Ascending aorta (tissue), 2 donors: Measurements from ENCODE around the gene NTM. TPM values are rescaled to one million over a fixed set of nuclear protein-coding genes. Genes with fewer than 3 reads are reported as not detected.

ENCODE experiments used
- DNase-seq, 2 donors: peaks; one replicate each; pipeline ENCODE4 v3.0.0-alpha.2; 2019; ENCODE audit warnings: low spot score in 2 of 2
- H3K27ac ChIP-seq, 2 donors: fragments of 200-600 bp; sonication (generic); one replicate each; pipeline ENCODE4 v1.5.1; 2016 to 2017; ENCODE audit warnings: mild to moderate bottlenecking in 1 of 2
- H3K27me3 ChIP-seq: fragments of 200-600 bp; sonication (generic); one replicate; pipeline ENCODE4 v1.5.1; 2017
- H3K36me3 ChIP-seq, 2 donors: fragments of 200-600 bp; sonication (generic); one replicate each; pipeline ENCODE4 v1.5.1; 2016
- H3K4me1 ChIP-seq, 2 donors: fragments of 200-600 bp; sonication (generic); one replicate each; pipeline ENCODE4 v1.5.1; 2016 to 2017; ENCODE audit warnings: mild to moderate bottlenecking in 1 of 2
- H3K4me3 ChIP-seq, 2 donors: fragments of 200-600 bp; sonication (generic); one replicate each; pipeline ENCODE4 v1.5.1; 2016 to 2017; ENCODE audit warnings: mild to moderate bottlenecking in 1 of 2
- H3K9me3 ChIP-seq, 2 donors: fragments of 200-600 bp; sonication (generic); one replicate each; pipeline ENCODE4 v1.5.1; 2016
- CTCF ChIP-seq, 3 experiments: fragments of 200-600 bp in 2 of 3; fragments of 450-650 bp in 1 of 3; sonication (generic) in 2 of 3; IDR thresholded peaks; one replicate each; pipeline ENCODE4 v1.5.1; 2016 to 2019; ENCODE audit warnings: antibody characterized with exemption in 3 of 3, mild to moderate bottlenecking in 1 of 3, moderate library complexity in 1 of 3
- intact Hi-C: fragments of 100-400 bp; cut with DNase I; formaldehyde crosslinking; loops from one replicate; pipeline ENCODE4 v1.15.1; 2023
- total RNA-seq: library from RNA; depleted of rRNA; stranded (reverse); fragments of >200 nt; gene quantifications from one replicate; pipeline ENCODE4 v1.1.0, GENCODE V29; 2016

Gene NTM
- total RNA-seq, 1 donor from 2014 or later: not detected

- Histone ChIP-seq H3K9me3 (peaks cover 0 to 6% of the 10 kb centered on the region in 2 donors), H3K27ac (no peak overlapping the region), H3K4me3 (no peak overlapping the region), H3K4me1 (no peaks in the 10 kb centered on the region), H3K36me3 (no peaks in the 10 kb centered on the region), H3K27me3 (no peaks in the 10 kb centered on the region)
- no peak for TF ChIP-seq CTCF (IDR thresholded peaks at IDR 0.05)
- intact Hi-C loops: no loop called here
- DNase-seq: no peak
These were observed 392.9 kb downstream of the NTM start for GRCh38 chr11:131763193-131763890.

- H3K27me3 ChIP-seq: no peaks in the 10 kb centered on the region
- H3K4me1 ChIP-seq: no peaks in the 10 kb centered on the region
- H3K27ac ChIP-seq: no peak overlapping the region
- no peaks in the 10 kb centered on the region for H3K36me3 ChIP-seq
- DNase-seq: no peak
- peaks cover 0 to 6% of the 10 kb centered on the region in 2 donors for H3K9me3 ChIP-seq
- no peak for TF ChIP-seq CTCF (IDR thresholded peaks at IDR 0.05)
- no peak overlapping the region for H3K4me3 ChIP-seq
- intact Hi-C loops: no loop called here
These were observed 393.7 kb downstream of the NTM start for GRCh38 chr11:131764126-131764525.

GRCh38 chr11:131764649-131765048 lies 394.2 kb downstream of the NTM start:
- TF ChIP-seq CTCF (IDR thresholded peaks at IDR 0.05): no peak
- Histone ChIP-seq H3K27me3 (no peaks in the 10 kb centered on the region), H3K36me3 (no peaks in the 10 kb centered on the region), H3K9me3 (peaks cover 0 to 6% of the 10 kb centered on the region in 2 donors), H3K27ac (no peak overlapping the region), H3K4me1 (no peaks in the 10 kb centered on the region), H3K4me3 (no peak overlapping the region)
- DNase-seq: no peak
- intact Hi-C loops: no loop called here

- H3K27me3 ChIP-seq: no peaks in the 10 kb centered on the region
- no peak for TF ChIP-seq CTCF (IDR thresholded peaks at IDR 0.05)
These were observed 396.2 kb downstream of the NTM start for GRCh38 chr11:131766637-131767036.

GRCh38 chr11:131767421-131767820 lies 397.0 kb downstream of the NTM start:
- no peak for DNase-seq
- Histone ChIP-seq H3K27me3 (no peaks in the 10 kb centered on the region), H3K4me1 (no peaks in the 10 kb centered on the region), H3K4me3 (no peak overlapping the region), H3K9me3 (no peaks in the 10 kb centered on the region), H3K27ac (no peak overlapping the region), H3K36me3 (no peaks in the 10 kb centered on the region)
- TF ChIP-seq CTCF (IDR thresholded peaks at IDR 0.05): no peak
- intact Hi-C loops: no loop called here

More at GRCh38 chr11:131766637-131767036, 396.2 kb downstream of the NTM start:
- intact Hi-C loops: no loop called here
- H3K4me3 ChIP-seq: no peak overlapping the region
- H3K36me3 ChIP-seq: no peaks in the 10 kb centered on the region
- H3K4me1 ChIP-seq: no peaks in the 10 kb centered on the region
- DNase-seq: no peak
- no peak overlapping the region for H3K27ac ChIP-seq
- H3K9me3 ChIP-seq: peaks cover 0 to 2% of the 10 kb centered on the region in 2 donors
